NCI-H510A (cell line): ENCODE results near the gene FIBIN.
"Not testable (repeated sequence)": the region's sequence is repeated elsewhere in the genome, so short reads cannot be mapped to it uniquely, and the experiment has no call there.

ENCODE experiments used
- DNase-seq: peaks from one replicate; lab custom pipeline; 2025; lab: John Stamatoyannopoulos, UW

Gene FIBIN

GRCh38 chr11:26993965-26994457, at the start of gene FIBIN:
Gene FIBIN (plus strand): TSS chr11:26994112. CDS start chr11:26994527, 415 bp downstream.
- no peak for DNase-seq

GRCh38 chr11:26944866-26945664, 48.8 kb upstream of the FIBIN start:
- DNase-seq: no peak

GRCh38 chr11:26946257-26946716, 47.6 kb upstream of the FIBIN start:
- DNase-seq: no peak

GRCh38 chr11:26947379-26947844, 46.5 kb upstream of the FIBIN start:
- DNase-seq: no peak

- DNase-seq: no peak
These were observed 45.8 kb upstream of the FIBIN start for GRCh38 chr11:26947904-26948639.

GRCh38 chr11:26948881-26949280, 45.0 kb upstream of the FIBIN start:
- DNase-seq: no peak

- no peak for DNase-seq
These were observed 44.1 kb upstream of the FIBIN start for GRCh38 chr11:26949846-26950245.

- no peak for DNase-seq
These were observed 43.6 kb upstream of the FIBIN start for GRCh38 chr11:26950260-26950719.

- DNase-seq: no peak
These were observed 42.0 kb upstream of the FIBIN start for GRCh38 chr11:26951809-26952515.

- no peak for DNase-seq
These were observed 40.0 kb upstream of the FIBIN start for GRCh38 chr11:26953770-26954392.

- DNase-seq: no peak
These were observed 35.8 kb upstream of the FIBIN start for GRCh38 chr11:26958005-26958701.

- no peak for DNase-seq
These were observed 35.2 kb upstream of the FIBIN start for GRCh38 chr11:26958702-26959049.

- DNase-seq: no peak
These were observed 33.6 kb upstream of the FIBIN start for GRCh38 chr11:26960281-26960680.

- no peak for DNase-seq
These were observed 30.1 kb upstream of the FIBIN start for GRCh38 chr11:26963764-26964163.

- no peak for DNase-seq
These were observed 29.6 kb upstream of the FIBIN start for GRCh38 chr11:26964339-26964738.

- not testable (repeated sequence) for DNase-seq
These were observed 28.9 kb upstream of the FIBIN start for GRCh38 chr11:26964847-26965485.

GRCh38 chr11:26971961-26972360, 22.0 kb upstream of the FIBIN start:
- DNase-seq: no peak

- DNase-seq: no peak
These were observed 19.7 kb upstream of the FIBIN start for GRCh38 chr11:26974069-26974783.

- no peak for DNase-seq
These were observed 18.9 kb upstream of the FIBIN start for GRCh38 chr11:26974996-26975395.

- DNase-seq: no peak
These were observed 17.5 kb upstream of the FIBIN start for GRCh38 chr11:26976389-26976788.
